T1000 (cell line): ENCODE measurements around the gene TUBGCP2.
"Not testable (repeated sequence)": the region's sequence is repeated elsewhere in the genome, so short reads cannot be mapped to it uniquely, and the experiment has no call there.

ENCODE experiments used
- DNase-seq: peaks from one replicate; lab custom pipeline; 2025; ENCODE audit warnings: mixed read lengths; lab: John Stamatoyannopoulos, UW

TUBGCP2 gene

DNA sequence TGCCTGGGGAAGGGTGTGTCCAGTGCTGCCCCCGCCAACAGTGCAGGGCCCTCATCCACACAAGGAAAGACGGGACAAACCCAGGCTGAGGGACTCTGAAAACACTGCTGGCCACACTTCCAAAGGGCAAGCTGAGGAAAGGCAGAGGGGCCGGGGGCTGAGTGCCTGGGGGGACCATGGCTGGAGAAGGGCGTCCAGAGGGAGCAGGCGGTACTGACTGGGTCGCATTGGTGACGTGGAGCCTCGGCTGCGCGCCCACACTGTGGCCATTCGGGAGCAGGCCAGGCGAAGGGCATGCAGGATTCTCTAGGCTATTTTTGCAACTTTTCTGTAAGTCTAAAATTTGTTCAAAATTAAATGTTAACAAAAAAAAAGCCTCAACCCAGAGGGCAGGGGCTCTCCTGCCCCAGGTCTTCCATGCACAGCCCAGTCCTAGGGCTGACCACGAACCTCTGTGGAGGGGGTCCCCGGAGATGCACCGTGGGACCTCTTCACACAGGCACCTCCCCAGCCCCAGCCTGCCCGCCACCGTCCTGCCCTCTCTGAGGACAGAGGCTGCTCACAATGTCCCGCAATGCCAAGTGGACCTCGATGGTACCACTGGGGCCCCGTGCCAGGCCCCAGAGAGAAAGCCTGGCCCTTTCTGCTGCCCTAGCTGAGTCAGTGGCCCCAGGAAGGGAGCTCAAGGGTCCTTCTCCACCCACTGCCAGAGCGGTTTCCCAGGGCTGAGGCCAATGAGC is 42.4 kb downstream of the TUBGCP2 start:
- DNase-seq = no peak

DNA sequence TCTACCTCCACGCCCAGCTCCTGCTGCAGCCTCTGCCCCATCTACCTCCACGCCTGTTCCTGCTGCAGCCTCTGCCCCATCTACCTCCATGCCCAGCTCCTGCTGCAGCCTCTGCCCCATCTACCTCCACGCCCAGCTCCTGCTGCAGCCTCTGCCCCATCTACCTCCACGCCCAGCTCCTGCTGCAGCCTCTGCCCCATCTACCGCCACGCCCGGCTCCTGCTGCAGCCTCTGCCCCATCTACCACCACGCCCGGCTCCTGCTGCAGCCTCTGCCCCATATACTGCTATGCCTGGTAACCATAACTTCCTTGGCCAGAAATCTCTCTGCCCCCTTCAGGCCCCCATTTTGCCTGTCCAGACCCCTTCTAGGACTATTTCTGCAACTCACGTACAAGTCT is 43.6 kb downstream of the TUBGCP2 start:
- not testable (repeated sequence) for DNase-seq

DNA sequence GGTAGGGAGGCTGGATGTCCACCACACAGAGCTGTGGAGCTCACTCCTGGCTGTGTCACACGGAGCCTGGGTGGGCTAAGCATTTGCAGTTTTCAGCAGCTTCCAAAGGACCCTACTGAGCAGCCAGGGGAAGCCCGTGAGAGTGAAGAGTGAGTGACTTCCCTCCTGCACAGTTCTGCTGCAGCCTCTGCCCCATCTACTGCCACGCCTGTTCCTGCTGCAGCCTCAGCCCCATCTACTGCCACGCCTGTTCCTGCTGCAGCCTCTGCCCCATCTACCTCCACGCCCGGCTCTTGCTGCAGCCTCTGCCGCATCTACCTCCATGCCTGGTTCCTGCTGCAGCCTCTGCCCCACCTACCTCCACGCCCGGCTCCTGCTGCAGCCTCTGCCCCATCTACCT is 44.2 kb downstream of the TUBGCP2 start:
- DNase-seq = no peak

DNA sequence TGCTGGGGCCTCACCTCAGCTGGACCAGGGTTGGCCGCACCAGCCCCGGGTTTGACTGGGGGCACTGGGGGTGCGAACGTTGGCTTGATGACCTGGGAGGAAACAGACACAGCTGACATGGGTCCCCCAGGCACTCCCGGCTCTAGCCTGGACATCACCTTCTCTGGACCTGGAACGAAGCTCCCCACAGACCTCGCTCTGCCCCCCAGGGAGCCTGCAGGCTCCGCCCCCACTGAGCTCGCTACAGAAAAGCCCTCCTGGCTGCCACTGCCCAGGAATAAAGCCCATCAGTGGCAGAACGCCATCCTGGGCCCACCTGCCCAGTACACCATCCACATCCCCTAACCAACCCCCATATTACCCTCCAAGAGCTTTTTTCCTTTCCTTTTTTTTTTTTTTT is 45.0 kb downstream of the TUBGCP2 start:
- no peak for DNase-seq

DNA sequence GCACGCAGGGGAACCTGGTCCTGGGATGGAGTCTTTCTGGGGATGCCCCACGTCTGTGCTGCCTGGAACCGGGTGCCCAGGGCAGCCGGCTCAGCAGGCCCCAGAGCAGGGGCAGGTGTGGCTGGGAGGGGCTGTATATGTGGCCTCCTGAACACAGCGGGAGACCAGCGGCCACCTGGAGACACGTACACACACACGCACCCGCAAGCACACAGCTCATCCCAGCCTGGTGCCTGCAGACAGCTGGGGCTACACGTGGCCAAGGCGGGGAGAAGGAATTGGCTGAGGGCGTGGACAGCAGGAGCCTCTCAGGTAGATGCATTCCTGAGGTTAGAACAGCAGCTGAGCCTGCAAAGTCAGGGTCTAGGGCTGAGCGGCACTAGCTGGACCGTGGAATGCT is 46.0 kb downstream of the TUBGCP2 start:
- no peak for DNase-seq

DNA sequence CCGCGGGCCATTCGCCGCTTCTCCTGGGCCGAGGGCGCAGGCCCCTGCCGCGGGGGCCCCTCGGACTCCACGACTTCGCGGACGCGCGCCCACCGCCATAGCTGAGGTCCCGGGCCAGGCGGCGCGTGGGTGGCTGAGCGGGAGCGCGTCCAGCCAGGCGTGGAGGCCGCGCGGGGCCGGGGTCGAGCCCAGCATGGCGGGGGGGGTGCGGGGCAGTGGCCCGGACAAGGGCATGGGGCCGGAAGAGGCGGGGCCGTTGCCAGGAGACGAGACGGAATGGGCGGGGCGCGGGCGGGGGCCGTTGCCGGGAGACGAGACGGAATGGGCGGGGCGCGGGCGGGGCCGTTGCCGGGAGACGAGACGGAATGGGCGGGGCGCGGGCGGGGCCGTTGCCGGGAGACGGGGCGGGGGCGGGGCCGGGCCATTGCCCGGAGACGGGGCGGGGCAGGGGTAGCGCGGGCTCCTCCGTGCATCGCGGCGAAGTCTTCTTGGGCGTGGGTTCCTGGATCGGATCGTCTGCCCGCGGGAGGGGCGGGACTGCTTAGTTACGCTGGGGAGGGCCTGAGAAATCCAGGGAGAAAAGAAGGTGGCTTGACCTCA is 46.8 kb downstream of the TUBGCP2 start:
- peak; percentile 84 for DNase-seq

DNA sequence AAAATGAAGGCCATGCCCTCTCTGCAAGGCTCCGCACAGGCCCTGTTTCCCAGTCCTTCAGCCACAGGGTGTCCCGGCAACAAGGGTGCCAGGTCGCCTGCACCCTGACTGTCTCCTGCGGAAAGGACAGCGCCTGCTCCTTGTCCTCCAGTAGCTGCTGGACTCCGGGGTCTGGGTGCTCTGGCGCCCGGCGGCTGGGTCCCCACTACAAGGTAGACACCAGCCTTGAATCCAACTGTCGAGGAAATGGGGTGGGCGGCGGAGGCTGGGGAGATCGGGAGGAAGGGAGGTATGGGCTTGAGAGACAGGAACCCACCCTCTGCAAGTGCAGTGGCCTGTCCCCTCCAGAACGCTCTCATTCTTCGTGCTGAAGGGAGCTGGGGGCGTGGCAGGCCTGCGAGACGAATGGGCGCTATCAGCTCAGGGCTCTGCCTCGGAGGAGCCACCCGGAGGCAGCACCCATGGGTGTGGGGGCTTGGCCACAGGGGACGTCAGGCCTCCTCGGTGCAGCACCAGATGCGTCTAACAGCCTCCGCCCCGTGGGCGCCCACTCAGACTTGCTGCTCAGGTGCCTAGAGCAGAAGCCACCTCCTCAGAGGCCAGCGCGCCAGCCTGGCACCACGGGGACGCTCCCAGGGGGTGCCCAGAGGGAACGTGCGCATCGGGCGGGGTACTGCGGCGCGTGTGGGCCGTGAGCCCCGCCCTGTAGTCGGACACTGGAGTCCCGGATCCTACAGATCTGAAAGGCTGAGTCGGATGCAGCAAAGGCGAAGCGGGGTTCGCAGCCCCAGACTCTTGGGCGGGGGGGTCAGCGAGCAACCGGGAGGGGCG is 47.6 kb downstream of the TUBGCP2 start:
- peak; percentile 51 for DNase-seq

DNA sequence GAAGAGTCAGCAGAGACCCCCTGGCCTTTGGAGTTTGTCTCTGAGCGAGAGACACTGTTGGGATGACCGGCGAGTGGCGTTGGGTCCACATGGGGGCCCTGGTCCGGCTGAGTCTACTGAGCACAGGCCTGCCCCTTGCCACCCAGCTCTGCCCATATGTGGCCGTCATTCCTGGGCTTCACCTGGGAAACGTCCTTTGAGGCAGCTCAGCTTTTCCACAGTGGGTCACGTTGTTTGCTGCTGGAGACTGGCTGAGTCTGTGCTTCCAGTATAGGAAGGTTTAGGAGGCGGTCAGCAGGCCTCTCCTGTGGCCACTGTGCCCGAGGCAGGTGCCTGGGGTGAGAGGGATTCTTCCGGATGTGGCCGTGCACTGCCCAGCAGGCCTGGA is 49.1 kb downstream of the TUBGCP2 start:
- no peak for DNase-seq

DNA sequence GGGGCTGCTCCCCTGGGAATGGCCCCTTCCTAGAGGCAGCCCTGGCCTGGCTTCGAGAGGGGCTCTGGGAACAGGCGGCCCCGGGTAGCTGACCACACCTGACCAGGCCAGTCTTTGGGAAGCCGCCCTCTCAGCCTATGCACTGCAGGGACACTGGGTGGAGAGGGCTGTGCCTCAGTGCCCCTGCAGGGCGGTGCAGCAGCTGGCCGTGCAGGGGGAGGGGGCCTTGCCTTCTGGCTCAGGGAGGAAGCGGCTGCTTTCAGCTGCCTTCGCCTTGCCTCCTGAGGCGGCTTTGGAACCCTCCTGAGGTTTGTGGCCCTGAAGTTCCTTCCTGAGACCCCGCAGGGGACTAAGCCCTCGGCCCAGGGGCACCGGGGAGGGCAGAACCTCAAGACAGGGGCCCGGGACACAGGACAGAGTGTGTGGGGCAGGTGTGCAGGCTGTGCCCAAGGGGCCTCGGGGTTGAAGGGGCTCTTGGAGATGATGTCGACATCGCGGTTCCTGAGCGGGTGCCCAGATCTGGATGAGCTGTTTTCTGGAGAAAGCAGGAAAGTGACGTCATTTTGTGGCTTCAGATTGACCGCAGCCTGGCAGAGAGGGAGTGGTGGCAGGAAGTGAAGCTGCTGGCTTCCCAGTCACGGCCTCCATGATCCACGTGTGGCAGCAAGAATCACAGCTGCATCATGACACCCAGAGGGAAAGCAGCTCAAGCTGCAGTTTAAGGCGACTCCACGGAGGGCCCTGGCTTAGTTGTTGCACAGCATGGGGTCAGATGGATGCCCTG is 49.7 kb downstream of the TUBGCP2 start:
- DNase-seq = peak; percentile 96

DNA sequence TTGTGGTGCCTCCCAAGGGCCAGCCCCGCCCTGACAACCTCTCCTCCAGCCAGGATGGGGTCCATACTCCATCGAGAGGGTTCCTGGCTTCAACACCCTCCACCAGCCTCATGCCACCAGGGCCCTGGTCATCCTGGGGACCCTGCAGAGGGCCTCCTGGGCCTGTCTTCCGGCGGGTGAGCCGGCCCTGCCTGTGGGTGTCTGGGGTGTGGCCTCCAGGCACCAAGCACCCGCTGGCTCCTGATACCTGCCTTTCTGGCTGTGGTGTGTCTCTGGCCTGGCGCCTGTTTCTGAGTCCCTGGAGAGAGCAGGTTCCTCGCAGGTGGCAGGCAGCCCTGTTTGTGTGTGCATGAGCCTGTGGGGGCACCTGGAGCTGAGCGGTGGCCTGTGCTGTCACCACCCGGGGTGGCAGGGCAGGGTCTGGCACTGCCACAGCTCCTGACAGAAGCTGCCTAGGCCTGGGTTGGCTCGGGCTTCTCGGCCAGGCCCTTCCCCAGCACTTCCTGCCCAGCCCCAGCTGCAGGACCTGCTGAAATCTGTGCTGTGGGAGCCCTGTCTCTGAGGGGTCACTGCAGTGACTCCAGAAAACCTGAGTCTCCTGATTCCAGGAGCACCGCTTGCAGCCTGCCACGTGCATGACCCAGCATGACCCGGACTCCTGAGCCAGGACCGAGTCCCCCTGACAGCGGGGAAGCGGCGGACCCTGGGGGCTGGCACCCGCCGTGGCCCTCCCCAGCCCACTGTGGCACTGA is 50.4 kb downstream of the TUBGCP2 start:
- DNase-seq = no peak

DNA sequence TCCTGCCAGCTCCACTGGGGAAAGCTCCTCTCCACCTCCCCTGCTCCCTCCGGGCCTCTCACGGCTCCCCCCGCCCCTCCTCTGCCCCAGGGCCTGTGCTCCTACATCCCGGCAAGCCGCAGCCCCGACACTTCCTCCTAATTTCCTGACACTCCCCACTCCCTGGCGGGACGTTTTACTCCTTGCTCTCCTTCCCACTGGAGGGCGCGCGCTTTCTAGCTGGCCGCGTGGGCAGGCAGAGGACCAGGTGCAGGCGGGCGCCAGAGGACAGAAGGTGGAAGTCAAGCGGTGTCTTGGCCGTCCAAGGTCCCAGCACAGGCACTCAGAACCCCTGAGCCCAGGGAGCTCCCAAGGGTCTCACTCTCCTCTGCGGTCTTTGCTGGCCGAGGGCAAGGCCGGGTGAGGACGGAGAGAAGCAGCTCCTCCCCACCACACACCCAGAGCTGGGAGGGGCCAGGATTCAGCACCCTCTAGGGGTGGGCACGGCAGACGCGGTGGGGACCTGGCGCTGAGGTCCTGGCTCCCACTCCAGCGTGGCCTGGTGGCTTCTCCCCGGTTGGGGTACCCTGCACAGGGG is 51.1 kb downstream of the TUBGCP2 start:
- no peak for DNase-seq

DNA sequence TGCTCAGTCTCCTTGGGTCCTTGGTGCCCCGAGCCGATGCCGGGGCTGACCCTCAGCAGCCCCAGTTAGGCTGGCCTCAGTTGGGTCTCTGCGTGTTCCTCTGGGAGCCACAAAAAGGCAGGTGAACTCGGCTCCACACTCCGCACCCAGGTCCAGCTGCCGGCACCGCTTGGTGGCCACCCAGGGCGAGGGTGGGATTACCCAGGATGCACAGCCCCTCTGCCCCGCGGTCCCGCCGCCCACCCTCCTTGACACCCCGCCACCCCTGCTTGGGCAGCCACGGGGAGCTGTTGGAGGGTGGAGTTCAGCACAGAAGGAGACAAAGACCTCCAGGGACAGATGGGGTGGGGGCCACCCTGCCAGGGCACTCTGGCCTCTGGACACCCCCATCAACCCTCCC is 53.3 kb downstream of the TUBGCP2 start:
- DNase-seq = no peak

DNA sequence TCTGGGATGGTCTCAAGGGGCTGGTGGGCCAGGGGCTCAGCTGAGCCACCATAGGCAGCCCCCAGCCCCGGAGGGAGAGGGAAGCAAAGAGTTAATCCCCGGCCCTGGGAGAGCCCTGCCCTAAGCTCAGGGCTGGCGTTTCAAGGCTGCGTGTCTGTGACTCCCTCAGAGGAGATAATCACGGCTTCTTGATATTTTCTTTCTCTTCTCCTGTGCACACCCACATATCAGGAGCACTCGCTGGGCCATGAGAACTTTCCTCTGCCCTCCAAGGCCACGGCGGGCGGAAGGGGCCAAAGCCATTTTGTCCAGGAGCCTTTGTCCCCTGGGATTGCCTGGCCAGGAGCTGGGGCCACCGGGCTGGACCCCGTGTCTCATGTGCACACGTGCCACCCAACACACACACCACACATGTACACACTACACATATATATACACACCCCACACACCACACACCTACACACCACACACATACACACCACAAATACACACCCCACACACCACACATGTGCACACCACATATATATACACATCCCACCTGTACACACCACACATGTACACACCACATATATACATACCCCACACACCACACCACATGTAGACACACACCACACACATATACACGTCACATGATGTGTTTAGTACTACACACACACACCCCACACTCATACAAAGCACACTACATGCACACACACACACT is 54.1 kb downstream of the TUBGCP2 start:
- no peak for DNase-seq

DNA sequence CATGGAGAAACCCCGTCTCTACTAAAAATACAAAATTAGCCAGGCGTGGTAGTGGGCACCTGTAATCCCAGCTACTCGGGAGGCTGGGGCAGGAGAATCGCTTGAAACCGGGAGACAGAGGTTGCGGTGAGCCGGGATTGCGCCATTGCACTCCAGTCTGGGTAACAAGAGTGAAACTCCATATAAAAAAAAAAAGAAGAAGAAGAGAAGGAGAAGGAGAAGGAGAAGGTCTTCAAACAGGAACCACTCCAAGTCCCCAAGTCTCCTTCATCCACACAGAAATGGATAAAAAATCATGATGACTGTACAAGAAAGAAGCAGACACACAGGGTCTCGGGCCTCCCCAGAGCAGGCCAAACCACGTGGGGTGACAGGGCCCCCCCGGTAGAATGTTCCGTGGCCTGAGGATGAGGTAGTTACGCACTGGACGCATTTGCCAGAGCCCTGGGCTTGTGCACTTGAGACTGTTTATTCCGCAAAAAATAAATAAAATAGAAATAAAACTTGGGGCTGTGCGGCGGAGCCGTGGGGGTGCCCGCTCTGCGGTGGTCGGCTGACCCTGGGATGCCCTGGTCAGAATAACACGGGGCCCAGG is 55.2 kb downstream of the TUBGCP2 start:
- DNase-seq = no peak

DNA sequence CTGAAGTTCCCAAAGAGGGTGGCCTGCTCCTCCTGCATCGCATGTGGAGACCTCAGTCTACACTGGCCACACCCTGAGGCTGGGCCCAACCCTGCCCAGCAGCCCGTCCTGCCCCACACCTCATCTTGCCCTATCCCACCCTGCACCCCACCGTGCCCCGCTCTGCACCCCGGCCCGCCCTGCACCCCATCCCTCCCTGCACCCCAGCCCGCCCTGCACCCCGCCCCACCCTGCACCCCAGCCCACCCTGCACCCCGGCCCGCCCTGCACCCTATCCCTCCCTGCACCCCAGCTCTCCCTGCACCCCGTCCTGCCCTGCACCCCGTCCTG is 56.5 kb downstream of the TUBGCP2 start:
- no peak for DNase-seq

DNA sequence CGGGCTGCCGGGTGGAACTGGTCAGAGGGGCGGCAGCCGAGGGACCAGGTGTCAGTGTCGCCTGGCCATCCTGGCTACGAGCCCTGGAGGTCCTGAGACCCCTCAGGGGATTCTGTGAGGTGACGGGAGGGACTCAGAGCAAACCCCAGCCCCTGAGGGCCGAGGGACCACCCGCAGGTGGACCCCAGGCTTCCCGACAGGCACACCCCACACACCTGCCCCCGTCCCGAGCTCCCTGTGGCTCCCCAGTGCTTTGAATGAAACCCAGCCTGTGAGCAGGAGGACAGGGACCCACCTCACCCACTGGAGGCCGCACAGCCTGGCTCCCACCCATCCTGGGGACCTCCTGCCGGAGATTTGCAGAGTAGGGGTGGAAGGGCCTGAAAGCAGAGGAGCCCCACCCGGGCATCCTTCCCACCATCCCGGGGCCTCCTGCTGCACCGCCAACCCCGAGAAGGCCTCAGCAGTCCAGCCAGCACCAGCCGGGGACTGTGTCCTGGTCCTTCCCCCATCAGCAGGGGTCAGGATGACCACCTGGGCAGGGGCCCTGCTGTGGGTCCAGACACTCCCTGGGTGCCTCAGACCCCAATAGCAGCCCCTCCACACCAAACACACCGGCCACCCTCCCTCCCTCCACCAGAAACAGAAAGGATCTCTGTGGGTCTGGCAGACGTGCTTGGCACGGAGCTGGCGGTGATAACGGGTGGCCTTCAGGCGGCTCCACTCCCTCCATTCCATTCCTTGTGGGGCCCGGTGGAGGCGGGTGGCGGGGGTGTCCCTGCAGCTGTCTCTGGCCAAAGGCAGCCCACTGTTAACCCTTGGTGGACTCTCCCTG is 57.1 kb downstream of the TUBGCP2 start:
- DNase-seq = no peak

DNA sequence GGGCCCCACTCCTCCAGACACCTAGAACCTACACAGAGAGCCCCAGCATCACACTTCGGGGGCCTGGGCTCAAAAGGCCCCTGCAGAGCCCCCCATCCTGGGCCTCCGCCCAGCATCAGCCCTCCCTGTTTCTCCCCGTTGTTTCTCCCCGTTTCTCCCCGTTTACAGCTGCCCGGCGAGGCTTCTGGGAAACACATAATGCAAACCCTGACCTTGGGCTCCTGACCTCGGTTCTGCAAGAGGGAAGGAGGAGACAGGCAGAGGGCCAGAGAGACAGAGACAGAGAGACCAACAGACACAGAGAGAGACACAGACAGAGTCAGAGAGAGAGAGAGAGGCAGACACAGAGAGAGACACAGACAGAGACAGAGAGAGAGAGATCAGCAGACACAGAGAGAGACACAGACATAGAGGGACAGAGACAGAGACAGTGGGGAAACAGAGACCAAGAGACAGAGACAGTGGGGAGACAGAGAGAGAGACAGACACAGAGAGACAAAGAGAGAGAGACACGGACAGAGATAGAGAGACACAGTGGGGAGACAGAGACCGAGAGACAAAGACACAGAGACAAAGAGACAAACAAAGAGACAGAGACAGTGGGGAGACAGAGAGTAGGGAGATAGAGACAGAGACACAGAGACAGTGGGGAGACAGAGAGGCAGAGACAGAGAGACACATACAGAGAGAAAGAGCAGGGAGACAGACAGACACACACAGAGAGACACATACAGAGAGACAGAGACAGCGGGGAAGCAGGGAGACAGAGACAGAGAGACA is 58.5 kb downstream of the TUBGCP2 start:
- no peak for DNase-seq

DNA sequence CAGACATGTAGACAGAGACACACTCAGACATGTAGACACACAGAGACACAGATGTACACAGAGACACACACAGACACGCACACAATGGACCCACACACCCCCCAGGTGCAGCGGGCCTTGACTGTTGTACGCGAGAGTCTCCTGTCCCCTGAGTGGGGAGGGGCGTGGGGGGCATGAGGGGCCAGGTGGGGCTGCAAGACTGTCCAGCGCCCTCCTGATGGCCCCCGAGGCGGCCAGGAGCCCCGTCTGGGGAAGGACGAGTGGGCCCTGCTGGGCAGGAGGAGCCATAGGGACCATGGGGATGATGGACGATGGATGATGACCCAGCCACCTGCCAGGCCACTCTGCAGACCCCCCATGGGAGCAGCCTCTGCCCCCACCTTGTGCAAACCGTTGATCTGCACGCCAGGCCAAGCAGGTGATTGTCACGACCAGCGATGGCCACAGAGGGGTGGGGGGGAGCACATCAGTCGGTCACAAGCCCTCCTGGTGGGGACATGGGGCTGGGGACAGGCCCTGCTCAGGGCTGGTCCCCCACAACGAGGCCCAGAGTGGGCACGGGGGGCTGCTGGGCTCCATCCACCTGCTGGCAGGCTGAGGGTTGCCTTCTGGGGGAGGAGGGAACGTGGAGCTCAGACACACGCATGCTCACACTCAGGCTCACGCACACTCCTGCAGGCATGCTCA is 59.4 kb downstream of the TUBGCP2 start:
- DNase-seq = no peak
